Measurements from ENCODE around the gene RNF157. TPM values are rescaled to one million over a fixed set of nuclear protein-coding genes. Genes with fewer than 3 reads are reported as not detected.

The RNF157 gene
- polyA plus RNA-seq, 1 experiment = 1.6 TPM

GRCh38 chr17:76120658-76121008, 119.7 kb downstream of the RNF157 start:
- Histone ChIP-seq H3K9me3 (ENCODE audit: control insufficient read depth, insufficient read depth, low read length) (no peaks in the 10 kb centered on the region), H3K4me3 (ENCODE audit: low read depth, low read length) (no peak overlapping the region), H3K27me3 (ENCODE audit: control insufficient read depth, insufficient read depth, low read length) (no peaks in the 10 kb centered on the region), H3K27ac (ENCODE audit: low read depth, low read length) (no peak overlapping the region)
- TF ChIP-seq, protein P1, sequence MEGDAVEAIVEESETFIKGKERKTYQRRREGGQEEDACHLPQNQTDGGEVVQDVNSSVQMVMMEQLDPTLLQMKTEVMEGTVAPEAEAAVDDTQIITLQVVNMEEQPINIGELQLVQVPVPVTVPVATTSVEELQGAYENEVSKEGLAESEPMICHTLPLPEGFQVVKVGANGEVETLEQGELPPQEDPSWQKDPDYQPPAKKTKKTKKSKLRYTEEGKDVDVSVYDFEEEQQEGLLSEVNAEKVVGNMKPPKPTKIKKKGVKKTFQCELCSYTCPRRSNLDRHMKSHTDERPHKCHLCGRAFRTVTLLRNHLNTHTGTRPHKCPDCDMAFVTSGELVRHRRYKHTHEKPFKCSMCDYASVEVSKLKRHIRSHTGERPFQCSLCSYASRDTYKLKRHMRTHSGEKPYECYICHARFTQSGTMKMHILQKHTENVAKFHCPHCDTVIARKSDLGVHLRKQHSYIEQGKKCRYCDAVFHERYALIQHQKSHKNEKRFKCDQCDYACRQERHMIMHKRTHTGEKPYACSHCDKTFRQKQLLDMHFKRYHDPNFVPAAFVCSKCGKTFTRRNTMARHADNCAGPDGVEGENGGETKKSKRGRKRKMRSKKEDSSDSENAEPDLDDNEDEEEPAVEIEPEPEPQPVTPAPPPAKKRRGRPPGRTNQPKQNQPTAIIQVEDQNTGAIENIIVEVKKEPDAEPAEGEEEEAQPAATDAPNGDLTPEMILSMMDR (IDR thresholded peaks at IDR 0.05; ENCODE audit: low read depth, low read length) = no peak
- DNase-seq (ENCODE audit: low read depth, low spot score) = no peak
- ChIA-PET CTCF (interaction anchor here (0.9 to 7.5 kb wide), 4 partner anchors 11 to 164 kb away, joined by 3 to 92 read pairs (median 5); no protein-coding TSS in a partner anchor), POLR2A (no interaction called here)

DNA sequence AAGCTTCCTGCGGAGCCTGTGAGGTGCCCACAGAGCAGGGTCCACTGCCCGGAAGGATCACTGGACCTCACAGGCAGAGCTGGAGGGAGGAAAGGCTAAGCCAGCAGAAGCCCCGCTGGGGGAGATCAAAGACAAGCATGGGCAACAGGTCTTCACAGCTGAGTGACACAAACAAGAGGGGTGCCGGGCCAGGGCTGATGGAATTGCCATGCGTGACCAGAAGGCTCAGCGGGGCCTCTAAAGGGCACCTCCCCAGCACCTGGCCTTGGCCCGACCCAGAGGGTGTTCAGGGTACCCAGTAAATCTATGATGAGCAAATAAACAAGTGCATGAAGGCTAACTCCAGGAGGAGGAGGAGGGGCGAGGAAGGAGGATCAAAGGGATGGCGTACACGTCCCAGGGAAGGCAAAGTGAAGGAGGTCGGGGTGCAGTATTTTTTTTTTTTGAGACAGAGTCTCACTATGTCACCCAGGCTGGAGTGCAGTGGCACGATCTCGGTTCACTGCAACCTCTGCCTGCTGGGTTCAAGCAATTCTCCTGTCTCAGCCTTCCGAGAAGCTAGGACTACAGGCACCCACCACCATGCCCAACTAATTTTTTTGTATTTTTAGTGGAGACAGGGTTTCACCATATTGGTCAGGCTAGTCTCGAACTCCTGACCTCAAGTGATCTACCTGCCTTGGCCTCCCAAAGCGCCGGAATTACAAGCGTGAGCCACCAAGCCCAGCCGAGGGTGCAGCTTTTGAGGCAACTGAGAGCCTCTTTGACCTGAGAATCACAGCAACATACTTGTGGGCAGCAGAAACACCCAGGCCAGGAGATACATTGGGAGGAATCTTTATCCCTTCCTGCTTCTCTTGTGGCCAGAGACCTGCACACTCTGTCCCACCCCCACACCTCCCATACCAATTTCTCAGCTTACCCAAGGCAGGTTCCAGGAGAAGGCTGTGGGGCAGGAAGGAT, 120.6 kb downstream of the RNF157 start:
- H3K4me3 ChIP-seq (ENCODE audit: low read depth, low read length) = no peak overlapping the region
- ChIA-PET POLR2A (no interaction called here), CTCF (interaction anchor here (0.5 to 7.5 kb wide), 6 partner anchors 155 to 236 kb away, joined by 3 to 92 read pairs (median 5); no protein-coding TSS in a partner anchor)
- DNase-seq (ENCODE audit: low read depth, low spot score) = no peak
- TF ChIP-seq, protein P1 (IDR thresholded peaks at IDR 0.05; ENCODE audit: low read depth, low read length) = no peak
- H3K27me3 ChIP-seq (ENCODE audit: control insufficient read depth, insufficient read depth, low read length) = no peaks in the 10 kb centered on the region
- no peak overlapping the region for H3K27ac ChIP-seq (ENCODE audit: low read depth, low read length)
- H3K9me3 ChIP-seq (ENCODE audit: control insufficient read depth, insufficient read depth, low read length) = no peaks in the 10 kb centered on the region

DNA sequence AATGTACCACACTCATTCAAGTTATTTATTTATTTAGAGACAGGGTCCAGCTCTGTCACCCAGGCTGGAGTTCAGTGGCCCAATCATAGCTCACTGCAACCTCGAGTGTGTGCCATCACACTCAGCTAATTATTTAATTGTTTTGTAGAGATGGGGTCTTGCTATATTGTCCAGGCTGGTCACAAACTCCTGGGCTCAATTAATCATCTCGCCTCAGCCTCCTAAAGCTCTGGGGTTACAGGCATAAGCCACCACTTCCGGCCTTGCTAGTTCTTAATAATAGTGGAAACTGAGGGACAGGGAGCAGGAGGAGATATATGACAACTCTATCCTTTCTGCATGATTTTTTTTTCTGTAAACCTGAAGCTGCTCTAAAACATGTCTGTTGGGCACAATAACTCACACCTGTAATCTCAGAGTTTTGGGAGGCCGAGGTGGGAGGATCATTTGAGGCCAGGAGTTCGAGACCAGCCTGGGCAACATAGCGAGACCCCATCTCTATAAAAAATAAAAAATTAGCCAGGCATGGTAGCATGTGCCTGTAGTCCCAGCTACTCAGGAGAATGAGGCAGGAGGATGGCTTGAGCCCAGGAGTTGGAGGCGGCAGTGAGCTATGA, 125.0 kb downstream of the RNF157 start:
- CTCF ChIA-PET = interaction anchor here (1.8 kb wide), 1 partner anchor 165 kb away, joined by 8 read pairs; no protein-coding TSS in a partner anchor
- H3K4me3 ChIP-seq (ENCODE audit: low read depth, low read length) = no peak overlapping the region
- no peak for DNase-seq (ENCODE audit: low read depth, low spot score)
- H3K27ac ChIP-seq (ENCODE audit: low read depth, low read length) = no peak overlapping the region
- no peaks in the 10 kb centered on the region for H3K9me3 ChIP-seq (ENCODE audit: control insufficient read depth, insufficient read depth, low read length)
- TF ChIP-seq, protein P1 (IDR thresholded peaks at IDR 0.05; ENCODE audit: low read depth, low read length) = no peak
- H3K27me3 ChIP-seq (ENCODE audit: control insufficient read depth, insufficient read depth, low read length) = peaks cover 2% of the 10 kb centered on the region
- POLR2A ChIA-PET = no interaction called here

DNA sequence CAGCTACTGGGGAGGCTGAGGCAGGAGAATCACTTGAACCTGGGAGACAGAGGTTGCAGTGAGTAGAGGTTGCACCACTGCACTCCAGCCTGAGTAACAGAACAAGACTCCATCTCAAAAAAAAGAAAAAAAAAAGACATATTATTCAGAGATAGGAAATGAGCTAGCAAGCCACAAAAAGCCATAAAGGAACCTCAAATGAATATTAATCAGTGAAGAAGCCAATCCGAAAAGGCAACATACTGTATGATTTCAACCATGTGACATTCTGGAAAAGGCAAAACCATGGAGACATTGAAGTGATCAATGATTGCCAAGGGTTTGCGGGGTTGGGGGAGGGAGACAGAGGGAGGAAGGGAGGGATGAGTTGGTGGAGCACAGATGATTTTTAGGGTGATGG, 128.3 kb downstream of the RNF157 start:
- Histone ChIP-seq H3K27me3 (ENCODE audit: control insufficient read depth, insufficient read depth, low read length) (peaks cover 2% of the 10 kb centered on the region), H3K27ac (ENCODE audit: low read depth, low read length) (no peak overlapping the region), H3K9me3 (ENCODE audit: control insufficient read depth, insufficient read depth, low read length) (no peaks in the 10 kb centered on the region), H3K4me3 (ENCODE audit: low read depth, low read length) (no peak overlapping the region)
- TF ChIP-seq, protein P1 (IDR thresholded peaks at IDR 0.05; ENCODE audit: low read depth, low read length) = no peak
- no peak for DNase-seq (ENCODE audit: low read depth, low spot score)
- ChIA-PET POLR2A (no interaction called here), CTCF (interaction anchor here (1.0 to 1.9 kb wide), 2 partner anchors 10 to 168 kb away, joined by 5 to 6 read pairs; no protein-coding TSS in a partner anchor)

GRCh38 chr17:76107509-76107908, 132.8 kb downstream of the RNF157 start:
- ChIA-PET CTCF (no interaction called here), POLR2A (no interaction called here)
- H3K9me3 ChIP-seq (ENCODE audit: control insufficient read depth, insufficient read depth, low read length) = peaks cover 3% of the 10 kb centered on the region; the same call in 1 of the 2 replicates
- DNase-seq (ENCODE audit: low read depth, low spot score) = no peak
- TF ChIP-seq, protein P1 (IDR thresholded peaks at IDR 0.05; ENCODE audit: low read depth, low read length) = no peak
- peaks cover 2% of the 10 kb centered on the region for H3K27me3 ChIP-seq (ENCODE audit: control insufficient read depth, insufficient read depth, low read length)
- H3K27ac ChIP-seq (ENCODE audit: low read depth, low read length) = no peak overlapping the region
- no peak overlapping the region for H3K4me3 ChIP-seq (ENCODE audit: low read depth, low read length)
